Large intestine (tissue), 3 donors: ENCODE results near the gene IRS1. TPM values are rescaled to one million over a fixed set of nuclear protein-coding genes. Genes with fewer than 3 reads are reported as not detected.

Experiments
- DNase-seq, 2 donors: peaks; one replicate each; pipeline versions ENCODE4 v3.0.0 to v3.0.0-alpha.2; 2013
- H3K27ac ChIP-seq: one replicate; pipeline ENCODE4 v1.5.1; 2013; ENCODE audit warnings: low read length
- H3K27me3 ChIP-seq: 2 replicates; pipeline ENCODE4 v1.6.1; 2013; ENCODE audit warnings: low read length; ENCODE audit not compliant: control insufficient read depth, insufficient read depth
- H3K36me3 ChIP-seq: 2 replicates; pipeline ENCODE4 v1.6.1; 2013; ENCODE audit warnings: low read length; ENCODE audit not compliant: control insufficient read depth, insufficient read depth
- H3K4me1 ChIP-seq: one replicate; pipeline ENCODE4 v1.6.1; 2013; ENCODE audit warnings: low read length; ENCODE audit not compliant: control insufficient read depth, insufficient read depth
- H3K4me3 ChIP-seq: one replicate; pipeline ENCODE4 v1.5.1; 2013; ENCODE audit warnings: low read length
- H3K9me3 ChIP-seq: one replicate; pipeline ENCODE4 v1.6.1; 2013; ENCODE audit warnings: mild to moderate bottlenecking, low read depth, low read length, moderate library complexity; ENCODE audit not compliant: control insufficient read depth
- WGBS: methylation state at CpG from one replicate; pipeline ENCODE4 v1.1.5; 2013; ENCODE audit warnings: low lambda C conversion rate; ENCODE audit not compliant: insufficient coverage; 5-methylcytosine and 5-hydroxymethylcytosine counted together
- polyA plus RNA-seq: library from polyadenylated mRNA; unstranded; fragments of 120-200 nt; gene quantifications from one replicate; pipeline ENCODE4 v1.2.1, GENCODE V29; 2013

The IRS1 gene
- polyA plus RNA-seq, 1 donor = 23.1 TPM

- Histone ChIP-seq H3K36me3 (peaks cover 7% of the 10 kb centered on the region), H3K4me3 (no peak overlapping the region), H3K27me3 (no peaks in the 10 kb centered on the region), H3K27ac (peak overlapping the region; percentile 39), H3K9me3 (no peaks in the 10 kb centered on the region), H3K4me1 (peaks cover 6% of the 10 kb centered on the region)
- 57% methylated on average over 1 of the region's 2 CpGs for WGBS
- DNase-seq = no peak
These were observed 26.3 kb downstream of the IRS1 start for GRCh38 chr2:226773291-226773690.

- peak overlapping the region; percentile 39 for H3K27ac ChIP-seq
- no CpG with 5 or more reads among the region's 3 CpGs for WGBS
- H3K9me3 ChIP-seq = no peaks in the 10 kb centered on the region
- no peak overlapping the region for H3K4me3 ChIP-seq
- DNase-seq = peak in 1 of 2 donors; percentile 84
- H3K36me3 ChIP-seq = peaks cover 7% of the 10 kb centered on the region
- peaks cover 6% of the 10 kb centered on the region for H3K4me1 ChIP-seq
- H3K27me3 ChIP-seq = no peaks in the 10 kb centered on the region
These were observed 27.0 kb downstream of the IRS1 start for GRCh38 chr2:226772389-226773179.

GRCh38 chr2:226771067-226771466 is 28.6 kb downstream of the IRS1 start:
- H3K4me1 ChIP-seq = peaks cover 6% of the 10 kb centered on the region
- H3K4me3 ChIP-seq = no peak overlapping the region
- peak overlapping the region; percentile 36 for H3K27ac ChIP-seq
- peaks cover 7% of the 10 kb centered on the region for H3K36me3 ChIP-seq
- peak in 1 of 2 donors; percentile 55 for DNase-seq
- WGBS = 30% methylated on average over 2 of the region's 6 CpGs
- no peaks in the 10 kb centered on the region for H3K9me3 ChIP-seq
- no peaks in the 10 kb centered on the region for H3K27me3 ChIP-seq

- Histone ChIP-seq H3K4me1 (peaks cover 6% of the 10 kb centered on the region), H3K27ac (no peak overlapping the region), H3K4me3 (no peak overlapping the region), H3K36me3 (peaks cover 8% of the 10 kb centered on the region), H3K9me3 (no peaks in the 10 kb centered on the region), H3K27me3 (no peaks in the 10 kb centered on the region)
- DNase-seq = no peak
- WGBS = 96% methylated on average over 2 of the region's 5 CpGs
These were observed 32.4 kb downstream of the IRS1 start for GRCh38 chr2:226767056-226767813.

GRCh38 chr2:226766352-226767055 is 33.1 kb downstream of the IRS1 start:
- no peaks in the 10 kb centered on the region for H3K9me3 ChIP-seq
- H3K4me3 ChIP-seq = no peak overlapping the region
- H3K27me3 ChIP-seq = no peaks in the 10 kb centered on the region
- WGBS = no CpG with 5 or more reads among the region's 5 CpGs
- no peak overlapping the region for H3K27ac ChIP-seq
- DNase-seq = no peak
- peaks cover 6% of the 10 kb centered on the region for H3K4me1 ChIP-seq
- H3K36me3 ChIP-seq = peaks cover 8% of the 10 kb centered on the region

GRCh38 chr2:226763320-226763719 is 36.3 kb downstream of the IRS1 start:
- no peak for DNase-seq
- peaks cover 6% of the 10 kb centered on the region for H3K36me3 ChIP-seq
- no peak overlapping the region for H3K27ac ChIP-seq
- H3K9me3 ChIP-seq = no peaks in the 10 kb centered on the region
- no CpG with 5 or more reads among the region's 3 CpGs for WGBS
- H3K4me3 ChIP-seq = no peak overlapping the region
- H3K4me1 ChIP-seq = peaks cover 13% of the 10 kb centered on the region
- H3K27me3 ChIP-seq = no peaks in the 10 kb centered on the region

- WGBS = no CpG with 5 or more reads among the region's 2 CpGs
- Histone ChIP-seq H3K27ac (peak overlapping the region; percentile 53), H3K4me1 (peaks cover 21% of the 10 kb centered on the region)
These were observed 38.4 kb downstream of the IRS1 start for GRCh38 chr2:226761195-226761583.

GRCh38 chr2:226760412-226761194 is 39.0 kb downstream of the IRS1 start:
- peak overlapping the region; percentile 69 for H3K27ac ChIP-seq
- peaks cover 8% of the 10 kb centered on the region for H3K36me3 ChIP-seq
- H3K4me1 ChIP-seq = peaks cover 25% of the 10 kb centered on the region
- H3K4me3 ChIP-seq = no peak overlapping the region
- H3K27me3 ChIP-seq = no peaks in the 10 kb centered on the region
- no CpG with 5 or more reads among the region's 2 CpGs for WGBS
- DNase-seq = peak; percentile 71 to 90
- no peaks in the 10 kb centered on the region for H3K9me3 ChIP-seq

More at GRCh38 chr2:226761195-226761583, 38.4 kb downstream of the IRS1 start:
- Histone ChIP-seq H3K36me3 (peaks cover 8% of the 10 kb centered on the region), H3K27me3 (no peaks in the 10 kb centered on the region), H3K9me3 (no peaks in the 10 kb centered on the region), H3K4me3 (no peak overlapping the region)
- no peak for DNase-seq

- no peaks in the 10 kb centered on the region for H3K27me3 ChIP-seq
- no peak overlapping the region for H3K4me3 ChIP-seq
- no peak for DNase-seq
- H3K27ac ChIP-seq = peak overlapping the region; percentile 69
- H3K36me3 ChIP-seq = peaks cover 5% of the 10 kb centered on the region
- no CpG with 5 or more reads among the region's 9 CpGs for WGBS
- peaks cover 27% of the 10 kb centered on the region for H3K4me1 ChIP-seq
- no peaks in the 10 kb centered on the region for H3K9me3 ChIP-seq
These were observed 39.9 kb downstream of the IRS1 start for GRCh38 chr2:226759768-226760167.
